Subcutaneous abdominal adipose tissue (tissue), 5 donors: ENCODE data around the gene URB2.

ENCODE experiments used
- H3K27ac ChIP-seq: one replicate; pipeline ENCODE4 v1.7.0; 2013; ENCODE audit warnings: low read depth, mild to moderate bottlenecking, inconsistent platforms, low read length, moderate library complexity
- H3K27me3 ChIP-seq, 5 donors: one replicate each; pipeline ENCODE4 v1.7.0; 2013; ENCODE audit warnings: low read length in 5 of 5, inconsistent platforms in 1 of 5; ENCODE audit not compliant: control insufficient read depth in 5 of 5, insufficient read depth in 4 of 5
- H3K36me3 ChIP-seq, 5 donors: one replicate each; pipeline ENCODE4 v1.7.0; 2013; ENCODE audit warnings: low read length in 5 of 5; ENCODE audit not compliant: control insufficient read depth in 5 of 5, insufficient read depth in 5 of 5
- H3K4me1 ChIP-seq, 5 donors: one replicate each; pipeline ENCODE4 v1.7.0; 2013; ENCODE audit warnings: low read length in 5 of 5, mild to moderate bottlenecking in 3 of 5, moderate library complexity in 1 of 5; ENCODE audit not compliant: control insufficient read depth in 5 of 5, insufficient read depth in 5 of 5
- H3K4me3 ChIP-seq, 5 donors: one replicate each; pipeline ENCODE4 v1.7.0; 2013; ENCODE audit warnings: low read length in 5 of 5, low read depth in 1 of 5
- H3K9ac ChIP-seq, 5 donors: one replicate each; pipeline ENCODE4 v1.7.0; 2013; ENCODE audit warnings: low read length in 5 of 5, mild to moderate bottlenecking in 4 of 5, moderate library complexity in 3 of 5
- H3K9me3 ChIP-seq, 5 donors: one replicate each; pipeline ENCODE4 v1.7.0; 2013; ENCODE audit warnings: low read length in 5 of 5; ENCODE audit not compliant: control insufficient read depth in 5 of 5
- donor health status: healthy.
- donor health status: healthy.
- donor health status: healthy.
- donor health status: healthy.
- donor health status: healthy.

The URB2 gene

GRCh38 chr1:229624521-229625070 is 1.5 kb upstream of the URB2 start:
- H3K36me3 ChIP-seq: no peaks in the 10 kb centered on the region
- peak overlapping the region; percentile 59 to 90 (median 74) for H3K9ac ChIP-seq
- H3K9me3 ChIP-seq: no peaks in the 10 kb centered on the region
- H3K27ac ChIP-seq: peak overlapping the region; percentile 48
- H3K4me1 ChIP-seq: peaks cover 4 to 65% (median 52%) of the 10 kb centered on the region in 5 donors
- H3K4me3 ChIP-seq: peak overlapping the region; percentile 85 to 98 (median 94)
- no peaks in the 10 kb centered on the region for H3K27me3 ChIP-seq

GRCh38 chr1:229625071-229625914 is 754 bp upstream of the URB2 start:
- Histone ChIP-seq H3K4me1 (peaks cover 4 to 61% (median 50%) of the 10 kb centered on the region in 5 donors), H3K27me3 (no peaks in the 10 kb centered on the region), H3K36me3 (peaks cover 0 to 2% (median 0%) of the 10 kb centered on the region in 5 donors), H3K4me3 (peak overlapping the region; percentile 85 to 98 (median 94)), H3K9me3 (no peaks in the 10 kb centered on the region), H3K9ac (peak overlapping the region; percentile 59 to 90 (median 74)), H3K27ac (peak overlapping the region; percentile 84)

GRCh38 chr1:229627003-229627402 is 956 bp downstream of the URB2 start:
- Histone ChIP-seq H3K36me3 (peaks cover 0 to 2% (median 0%) of the 10 kb centered on the region in 5 donors), H3K27ac (no peak overlapping the region), H3K9ac (peak overlapping the region in 4 of 5 donors; percentile 87 to 92 (median 89)), H3K4me3 (peak overlapping the region; percentile 77 to 95 (median 87)), H3K4me1 (peaks cover 4 to 44% (median 35%) of the 10 kb centered on the region in 5 donors), H3K27me3 (no peaks in the 10 kb centered on the region), H3K9me3 (no peaks in the 10 kb centered on the region)

- H3K9ac ChIP-seq: no peak overlapping the region
- H3K4me3 ChIP-seq: no peak overlapping the region
- no peak overlapping the region for H3K27ac ChIP-seq
- H3K4me1 ChIP-seq: peaks cover 4 to 24% (median 24%) of the 10 kb centered on the region in 5 donors
- H3K27me3 ChIP-seq: no peaks in the 10 kb centered on the region
- H3K9me3 ChIP-seq: no peaks in the 10 kb centered on the region
- peaks cover 0 to 2% (median 0%) of the 10 kb centered on the region in 5 donors for H3K36me3 ChIP-seq
Observed at GRCh38 chr1:229629261-229629660, 3.2 kb downstream of the URB2 start.

GRCh38 chr1:229631148-229631547 is 5.1 kb downstream of the URB2 start:
- Histone ChIP-seq H3K27ac (no peak overlapping the region), H3K4me1 (peaks cover 0 to 14% (median 13%) of the 10 kb centered on the region in 5 donors), H3K9me3 (no peaks in the 10 kb centered on the region), H3K27me3 (no peaks in the 10 kb centered on the region), H3K4me3 (no peak overlapping the region), H3K36me3 (peaks cover 0 to 19% (median 15%) of the 10 kb centered on the region in 5 donors), H3K9ac (no peak overlapping the region)

- H3K4me3 ChIP-seq: no peak overlapping the region
- H3K27ac ChIP-seq: no peak overlapping the region
Observed at GRCh38 chr1:229631966-229632365, 5.9 kb downstream of the URB2 start.

GRCh38 chr1:229636042-229636441 is 10.0 kb downstream of the URB2 start:
- Histone ChIP-seq H3K4me3 (no peak overlapping the region), H3K27me3 (no peaks in the 10 kb centered on the region), H3K9me3 (no peaks in the 10 kb centered on the region), H3K36me3 (peaks cover 4 to 45% (median 39%) of the 10 kb centered on the region in 5 donors), H3K27ac (no peak overlapping the region), H3K9ac (no peak overlapping the region), H3K4me1 (peaks cover 0 to 9% (median under 1%) of the 10 kb centered on the region in 5 donors)

More at GRCh38 chr1:229631966-229632365, 5.9 kb downstream of the URB2 start:
- Histone ChIP-seq H3K9me3 (no peaks in the 10 kb centered on the region), H3K9ac (no peak overlapping the region), H3K27me3 (no peaks in the 10 kb centered on the region), H3K36me3 (peaks cover 0 to 27% (median 23%) of the 10 kb centered on the region in 5 donors), H3K4me1 (peaks cover 0 to 7% (median 6%) of the 10 kb centered on the region in 5 donors)

- Histone ChIP-seq H3K36me3 (peaks cover 4 to 48% (median 39%) of the 10 kb centered on the region in 5 donors), H3K27me3 (no peaks in the 10 kb centered on the region), H3K4me3 (no peak overlapping the region), H3K9ac (no peak overlapping the region), H3K4me1 (peaks cover 0 to 26% (median 12%) of the 10 kb centered on the region in 5 donors), H3K27ac (no peak overlapping the region), H3K9me3 (no peaks in the 10 kb centered on the region)
Observed at GRCh38 chr1:229637746-229638145, 11.7 kb downstream of the URB2 start.

GRCh38 chr1:229640455-229640854 is 14.4 kb downstream of the URB2 start:
- Histone ChIP-seq H3K4me3 (no peak overlapping the region), H3K36me3 (peaks cover 4 to 54% (median 32%) of the 10 kb centered on the region in 5 donors), H3K4me1 (peaks cover 2 to 53% (median 38%) of the 10 kb centered on the region in 5 donors), H3K9ac (no peak overlapping the region), H3K9me3 (no peaks in the 10 kb centered on the region), H3K27ac (no peak overlapping the region), H3K27me3 (no peaks in the 10 kb centered on the region)

- Histone ChIP-seq H3K36me3 (peaks cover 4 to 54% (median 31%) of the 10 kb centered on the region in 5 donors), H3K27ac (no peak overlapping the region)
Observed at GRCh38 chr1:229641306-229641705, 15.3 kb downstream of the URB2 start.

More at GRCh38 chr1:229641306-229641705, 15.3 kb downstream of the URB2 start:
- Histone ChIP-seq H3K4me1 (peaks cover 2 to 61% (median 44%) of the 10 kb centered on the region in 5 donors), H3K4me3 (no peak overlapping the region), H3K9me3 (no peaks in the 10 kb centered on the region), H3K9ac (no peak overlapping the region), H3K27me3 (no peaks in the 10 kb centered on the region)
